Trophoblast cell (in vitro differentiated cells and primary cell): ENCODE data around the gene ESM1.

Experiments
- DNase-seq, 2 donors: peaks; one replicate each; pipeline ENCODE4 v3.0.0-alpha.2; 2016
- H2AFZ ChIP-seq: 2 replicates; pipeline ENCODE4 v1.6.1; 2013; ENCODE audit warnings: low read length, moderate library complexity, mild to moderate bottlenecking; ENCODE audit not compliant: insufficient read depth, poor library complexity
- H2AK5ac ChIP-seq: 2 replicates; pipeline ENCODE4 v1.6.1; 2013; ENCODE audit warnings: mild to moderate bottlenecking, low read length
- H2BK120ac ChIP-seq: 2 replicates; pipeline ENCODE4 v1.6.1; 2013; ENCODE audit warnings: low read length, mild to moderate bottlenecking, moderate library complexity; ENCODE audit not compliant: insufficient read depth, poor library complexity
- H2BK12ac ChIP-seq: 2 replicates; pipeline ENCODE4 v1.6.1; 2013; ENCODE audit warnings: mild to moderate bottlenecking, low read length, moderate library complexity
- H2BK5ac ChIP-seq: 2 replicates; pipeline ENCODE4 v1.6.1; 2013; ENCODE audit warnings: low read length, low read depth, moderate library complexity, mild to moderate bottlenecking; ENCODE audit not compliant: poor library complexity
- H3K14ac ChIP-seq: 2 replicates; pipeline ENCODE4 v1.6.1; 2013; ENCODE audit warnings: mild to moderate bottlenecking, low read length
- H3K18ac ChIP-seq: 2 replicates; pipeline ENCODE4 v1.6.1; 2013; ENCODE audit warnings: mild to moderate bottlenecking, low read length
- H3K23ac ChIP-seq: 2 replicates; pipeline ENCODE4 v1.6.1; 2013; ENCODE audit warnings: low read length
- H3K27ac ChIP-seq: 2 replicates; pipeline ENCODE4 v1.5.1; 2013; ENCODE audit warnings: low read depth, mild to moderate bottlenecking, inconsistent platforms, low read length, moderate library complexity
- H3K27me3 ChIP-seq: 2 replicates; pipeline ENCODE4 v1.6.1; 2013; ENCODE audit warnings: inconsistent platforms, mild to moderate bottlenecking, low read length, moderate library complexity; ENCODE audit not compliant: insufficient read depth
- H3K36me3 ChIP-seq, 2 experiments: 1 replicate in 1 of 2; 2 replicates in 1 of 2; pipeline ENCODE4 v1.6.1; 2013; ENCODE audit warnings: low read length in 2 of 2, mild to moderate bottlenecking in 2 of 2, moderate library complexity in 1 of 2; ENCODE audit not compliant: insufficient read depth in 2 of 2, control insufficient read depth in 1 of 2
- H3K4ac ChIP-seq: 2 replicates; pipeline ENCODE4 v1.6.1; 2013; ENCODE audit warnings: low read depth, mild to moderate bottlenecking, low read length, moderate library complexity
- H3K4me1 ChIP-seq, 2 experiments: 1 replicate in 1 of 2; 2 replicates in 1 of 2; pipeline ENCODE4 v1.6.1; 2013; ENCODE audit warnings: low read length in 2 of 2, mild to moderate bottlenecking in 2 of 2, moderate library complexity in 1 of 2; ENCODE audit not compliant: insufficient read depth in 2 of 2, control insufficient read depth in 1 of 2
- H3K4me2 ChIP-seq: 2 replicates; pipeline ENCODE4 v1.6.1; 2013; ENCODE audit warnings: inconsistent platforms, mild to moderate bottlenecking, low read length, moderate library complexity
- H3K4me3 ChIP-seq: 2 replicates; pipeline ENCODE4 v1.5.1; 2013; ENCODE audit warnings: mild to moderate bottlenecking, low read depth, low read length, inconsistent platforms
- H3K79me1 ChIP-seq: one replicate; pipeline ENCODE4 v1.6.1; 2013; ENCODE audit warnings: low read length
- H3K79me2 ChIP-seq: 2 replicates; pipeline ENCODE4 v1.6.1; 2013; ENCODE audit warnings: low read length, mild to moderate bottlenecking; ENCODE audit not compliant: control insufficient read depth, insufficient read depth, poor library complexity
- H3K9ac ChIP-seq: 2 replicates; pipeline ENCODE4 v1.6.1; 2013; ENCODE audit warnings: mild to moderate bottlenecking, low read length
- H3K9me3 ChIP-seq: 2 replicates; pipeline ENCODE4 v1.6.1; 2013; ENCODE audit warnings: low read depth, mild to moderate bottlenecking, control low read depth, inconsistent platforms, low read length; ENCODE audit not compliant: insufficient read depth
- H4K12ac ChIP-seq: 2 replicates; pipeline ENCODE4 v1.6.1; 2013; ENCODE audit warnings: low read depth, mild to moderate bottlenecking, low read length, moderate library complexity
- H4K8ac ChIP-seq: 2 replicates; pipeline ENCODE4 v1.6.1; 2013; ENCODE audit warnings: low read depth, mild to moderate bottlenecking, low read length, moderate library complexity
- H4K91ac ChIP-seq: one replicate; pipeline ENCODE4 v1.6.1; 2013; ENCODE audit warnings: low read depth, mild to moderate bottlenecking, low read length, moderate library complexity
- WGBS: extraction: QIAGEN DNeasy Blood & Tissue Kit; methylation state at CpG from one replicate; pipeline ENCODE4 v1.1.7; 2013; ENCODE audit warnings: missing lambda C conversion rate; ENCODE audit not compliant: insufficient read length, insufficient coverage; ENCODE audit errors: extremely low coverage; 5-methylcytosine and 5-hydroxymethylcytosine counted together

Gene ESM1

GRCh38 chr5:54964405-54964804 is 21.0 kb downstream of the ESM1 start:
- Histone ChIP-seq H2BK120ac (no peak overlapping the region), H3K4me1 (no peaks in the 10 kb centered on the region), H3K23ac (no peak overlapping the region), H3K4me2 (no peak overlapping the region), H4K8ac (no peak overlapping the region), H3K4ac (no peak overlapping the region), H3K27ac (no peak overlapping the region), H2BK12ac (no peak overlapping the region), H3K36me3 (no peaks in the 10 kb centered on the region), H4K12ac (no peak overlapping the region), H2AFZ (no peak overlapping the region), H2BK5ac (no peak overlapping the region), H3K27me3 (no peaks in the 10 kb centered on the region), H3K18ac (no peak overlapping the region), H3K14ac (no peak overlapping the region), H3K9me3 (no peaks in the 10 kb centered on the region), H4K91ac (no peak overlapping the region), H3K79me1 (no peaks in the 10 kb centered on the region), H3K4me3 (no peak overlapping the region), H3K79me2 (no peaks in the 10 kb centered on the region), H2AK5ac (no peak overlapping the region), H3K9ac (no peak overlapping the region)
- DNase-seq: no peak

GRCh38 chr5:54959673-54960418 is 25.5 kb downstream of the ESM1 start:
- H3K27ac ChIP-seq: no peak overlapping the region
- no peak overlapping the region for H3K4me2 ChIP-seq
- WGBS: no CpG with 5 or more reads among the region's 6 CpGs
- H2BK12ac ChIP-seq: no peak overlapping the region
- H2BK5ac ChIP-seq: no peak overlapping the region
- H3K36me3 ChIP-seq: no peaks in the 10 kb centered on the region
- H3K4me1 ChIP-seq: no peaks in the 10 kb centered on the region
- H2AK5ac ChIP-seq: no peak overlapping the region
- no peak overlapping the region for H4K8ac ChIP-seq
- no peak overlapping the region for H4K12ac ChIP-seq
- no peak overlapping the region for H3K18ac ChIP-seq
- no peak overlapping the region for H4K91ac ChIP-seq
- no peak overlapping the region for H3K23ac ChIP-seq
- H2AFZ ChIP-seq: no peak overlapping the region
- no peak for DNase-seq
- H3K4ac ChIP-seq: no peak overlapping the region
- no peaks in the 10 kb centered on the region for H3K79me2 ChIP-seq
- no peak overlapping the region for H2BK120ac ChIP-seq
- H3K9me3 ChIP-seq: no peaks in the 10 kb centered on the region
- no peak overlapping the region for H3K4me3 ChIP-seq
- H3K27me3 ChIP-seq: no peaks in the 10 kb centered on the region
- no peak overlapping the region for H3K14ac ChIP-seq
- H3K79me1 ChIP-seq: no peaks in the 10 kb centered on the region
- H3K9ac ChIP-seq: no peak overlapping the region

GRCh38 chr5:54956922-54957321 is 28.5 kb downstream of the ESM1 start:
- Histone ChIP-seq H2AK5ac (no peak overlapping the region), H3K79me1 (no peaks in the 10 kb centered on the region), H4K91ac (no peak overlapping the region), H3K18ac (no peak overlapping the region), H2AFZ (no peak overlapping the region), H2BK12ac (no peak overlapping the region), H3K9me3 (no peaks in the 10 kb centered on the region), H3K27ac (no peak overlapping the region), H3K36me3 (no peaks in the 10 kb centered on the region), H3K79me2 (no peaks in the 10 kb centered on the region), H3K23ac (no peak overlapping the region), H3K4me1 (no peaks in the 10 kb centered on the region), H3K14ac (no peak overlapping the region), H3K9ac (no peak overlapping the region), H4K8ac (no peak overlapping the region), H3K4ac (no peak overlapping the region), H3K4me3 (no peak overlapping the region), H2BK5ac (no peak overlapping the region), H3K27me3 (no peaks in the 10 kb centered on the region), H3K4me2 (no peak overlapping the region), H2BK120ac (no peak overlapping the region), H4K12ac (no peak overlapping the region)
- DNase-seq: no peak

- no peak overlapping the region for H3K27ac ChIP-seq
- no peak overlapping the region for H3K14ac ChIP-seq
- H3K4ac ChIP-seq: no peak overlapping the region
- H4K91ac ChIP-seq: no peak overlapping the region
- no CpG with 5 or more reads among the region's 1 CpG for WGBS
- H2BK120ac ChIP-seq: no peak overlapping the region
- H3K9ac ChIP-seq: no peak overlapping the region
- DNase-seq: no peak
- H3K4me3 ChIP-seq: no peak overlapping the region
- H3K4me1 ChIP-seq: no peaks in the 10 kb centered on the region
- H3K36me3 ChIP-seq: no peaks in the 10 kb centered on the region
- no peak overlapping the region for H4K8ac ChIP-seq
- H3K23ac ChIP-seq: no peak overlapping the region
- H3K79me1 ChIP-seq: no peaks in the 10 kb centered on the region
- H3K9me3 ChIP-seq: peaks cover 1% of the 10 kb centered on the region
- no peak overlapping the region for H2AK5ac ChIP-seq
- no peak overlapping the region for H2AFZ ChIP-seq
- H3K18ac ChIP-seq: no peak overlapping the region
- H2BK5ac ChIP-seq: no peak overlapping the region
- no peak overlapping the region for H2BK12ac ChIP-seq
- H3K79me2 ChIP-seq: no peaks in the 10 kb centered on the region
- H4K12ac ChIP-seq: no peak overlapping the region
- no peaks in the 10 kb centered on the region for H3K27me3 ChIP-seq
- no peak overlapping the region for H3K4me2 ChIP-seq
Observed at GRCh38 chr5:54947187-54947586, 38.2 kb downstream of the ESM1 start.
